ENCODE measurements around the gene CDC23.

- TF ChIP-seq ZNF513 (tag by site-specific recombination; IDR thresholded peaks at IDR 0.05) (no peak), ZBTB21 (tag by site-specific recombination; IDR thresholded peaks at IDR 0.05) (no peak), CTCF (tag by site-specific recombination; IDR thresholded peaks at IDR 0.05) (no peak), ZNF660 (tag by site-specific recombination; IDR thresholded peaks at IDR 0.05) (no peak), ZNF560 (tag by site-specific recombination; IDR thresholded peaks at IDR 0.05; ENCODE audit: borderline replicate concordance) (no peak), TCF7L2 (IDR thresholded peaks at IDR 0.05; ENCODE audit: borderline replicate concordance, low read depth, low read length) (no peak), ZNF311 (tag by site-specific recombination; IDR thresholded peaks at IDR 0.05; ENCODE audit: borderline replicate concordance) (no peak), ZNF18 (tag by site-specific recombination; IDR thresholded peaks at IDR 0.05) (no peak), ZEB2 (tag by site-specific recombination; IDR thresholded peaks at IDR 0.05) (no peak)
Observed at GRCh38 chr5:138188626-138189025, 24.5 kb downstream of the CDC23 start.

Data from HEK293 (cell line).